ENCODE measurements around the gene PDZRN3. TPM values are rescaled to one million over a fixed set of nuclear protein-coding genes. Genes with fewer than 3 reads are reported as not detected.
"Not testable (repeated sequence)": the region's sequence is repeated elsewhere in the genome, so short reads cannot be mapped to it uniquely, and the experiment has no call there.

Gene PDZRN3
- total RNA-seq, 1 donor from 2014 or later = 50.6 TPM

GRCh38 chr3:73473898-73474416 is 150.8 kb downstream of the PDZRN3 start:
- Histone ChIP-seq H3K9me3 (ENCODE audit: control insufficient read depth in 3 of 3, low read length in 3 of 3) (no peaks in the 10 kb centered on the region), H3K27me3 (ENCODE audit: control insufficient read depth in 3 of 3, insufficient read depth in 3 of 3, low read length in 3 of 3) (no peaks in the 10 kb centered on the region), H3K36me3 (ENCODE audit: control insufficient read depth in 3 of 3, insufficient read depth in 3 of 3, low read length in 3 of 3) (no peaks in the 10 kb centered on the region), H3K4me1 (ENCODE audit: control insufficient read depth in 3 of 3, insufficient read depth in 3 of 3, low read length in 3 of 3) (peaks cover 2 to 20% (median 5%) of the 10 kb centered on the region in 3 donors), H3K9ac (ENCODE audit: low read depth in 1 of 3, low read length in 3 of 3) (no peak overlapping the region), H3K4me3 (ENCODE audit: low read length in 3 of 3) (no peak overlapping the region), H3K27ac (ENCODE audit: low read depth, low read length) (no peak overlapping the region)

- no peak overlapping the region for H3K9ac ChIP-seq (ENCODE audit: low read depth in 1 of 3, low read length in 3 of 3)
- no peaks in the 10 kb centered on the region for H3K36me3 ChIP-seq (ENCODE audit: control insufficient read depth in 3 of 3, insufficient read depth in 3 of 3, low read length in 3 of 3)
- H3K4me1 ChIP-seq (ENCODE audit: control insufficient read depth in 3 of 3, insufficient read depth in 3 of 3, low read length in 3 of 3) = peaks cover 2 to 20% (median 5%) of the 10 kb centered on the region in 3 donors
- H3K27me3 ChIP-seq (ENCODE audit: control insufficient read depth in 3 of 3, insufficient read depth in 3 of 3, low read length in 3 of 3) = no peaks in the 10 kb centered on the region
- no peak overlapping the region for H3K4me3 ChIP-seq (ENCODE audit: low read length in 3 of 3)
- no peaks in the 10 kb centered on the region for H3K9me3 ChIP-seq (ENCODE audit: control insufficient read depth in 3 of 3, low read length in 3 of 3)
- H3K27ac ChIP-seq (ENCODE audit: low read depth, low read length) = no peak overlapping the region
Measured at GRCh38 chr3:73473181-73473897, 151.4 kb downstream of the PDZRN3 start.

GRCh38 chr3:73471986-73472787 is 152.6 kb downstream of the PDZRN3 start:
- H3K4me1 ChIP-seq (ENCODE audit: control insufficient read depth in 3 of 3, insufficient read depth in 3 of 3, low read length in 3 of 3) = peaks cover 2 to 20% (median 5%) of the 10 kb centered on the region in 3 donors

GRCh38 chr3:73470860-73471259 is 153.9 kb downstream of the PDZRN3 start:
- Histone ChIP-seq H3K9ac (ENCODE audit: low read depth in 1 of 3, low read length in 3 of 3) (no peak overlapping the region), H3K27me3 (ENCODE audit: control insufficient read depth in 3 of 3, insufficient read depth in 3 of 3, low read length in 3 of 3) (no peaks in the 10 kb centered on the region), H3K27ac (ENCODE audit: low read depth, low read length) (no peak overlapping the region), H3K36me3 (ENCODE audit: control insufficient read depth in 3 of 3, insufficient read depth in 3 of 3, low read length in 3 of 3) (no peaks in the 10 kb centered on the region), H3K4me3 (ENCODE audit: low read length in 3 of 3) (no peak overlapping the region), H3K4me1 (ENCODE audit: control insufficient read depth in 3 of 3, insufficient read depth in 3 of 3, low read length in 3 of 3) (peaks cover 2 to 19% (median 3%) of the 10 kb centered on the region in 3 donors), H3K9me3 (ENCODE audit: control insufficient read depth in 3 of 3, low read length in 3 of 3) (no peaks in the 10 kb centered on the region)

More at GRCh38 chr3:73471986-73472787, 152.6 kb downstream of the PDZRN3 start:
- Histone ChIP-seq H3K27ac (ENCODE audit: low read depth, low read length) (no peak overlapping the region), H3K4me3 (ENCODE audit: low read length in 3 of 3) (no peak overlapping the region), H3K27me3 (ENCODE audit: control insufficient read depth in 3 of 3, insufficient read depth in 3 of 3, low read length in 3 of 3) (no peaks in the 10 kb centered on the region), H3K36me3 (ENCODE audit: control insufficient read depth in 3 of 3, insufficient read depth in 3 of 3, low read length in 3 of 3) (no peaks in the 10 kb centered on the region), H3K9ac (ENCODE audit: low read depth in 1 of 3, low read length in 3 of 3) (no peak overlapping the region), H3K9me3 (ENCODE audit: control insufficient read depth in 3 of 3, low read length in 3 of 3) (no peaks in the 10 kb centered on the region)

- Histone ChIP-seq H3K9ac (ENCODE audit: low read depth in 1 of 3, low read length in 3 of 3) (no peak overlapping the region), H3K4me3 (ENCODE audit: low read length in 3 of 3) (no peak overlapping the region), H3K36me3 (ENCODE audit: control insufficient read depth in 3 of 3, insufficient read depth in 3 of 3, low read length in 3 of 3) (no peaks in the 10 kb centered on the region), H3K9me3 (ENCODE audit: control insufficient read depth in 3 of 3, low read length in 3 of 3) (no peaks in the 10 kb centered on the region), H3K4me1 (ENCODE audit: control insufficient read depth in 3 of 3, insufficient read depth in 3 of 3, low read length in 3 of 3) (peaks cover 0 to 18% (median 2%) of the 10 kb centered on the region in 3 donors), H3K27me3 (ENCODE audit: control insufficient read depth in 3 of 3, insufficient read depth in 3 of 3, low read length in 3 of 3) (no peaks in the 10 kb centered on the region), H3K27ac (ENCODE audit: low read depth, low read length) (no peak overlapping the region)
Measured at GRCh38 chr3:73469331-73469730, 155.4 kb downstream of the PDZRN3 start.

- H3K4me1 ChIP-seq (ENCODE audit: control insufficient read depth in 3 of 3, insufficient read depth in 3 of 3, low read length in 3 of 3) = peaks cover 0 to 7% (median 0%) of the 10 kb centered on the region in 3 donors
- H3K9me3 ChIP-seq (ENCODE audit: control insufficient read depth in 3 of 3, low read length in 3 of 3) = no peaks in the 10 kb centered on the region
- H3K4me3 ChIP-seq (ENCODE audit: low read length in 3 of 3) = no peak overlapping the region
- no peak overlapping the region for H3K27ac ChIP-seq (ENCODE audit: low read depth, low read length)
- H3K27me3 ChIP-seq (ENCODE audit: control insufficient read depth in 3 of 3, insufficient read depth in 3 of 3, low read length in 3 of 3) = no peaks in the 10 kb centered on the region
- H3K9ac ChIP-seq (ENCODE audit: low read depth in 1 of 3, low read length in 3 of 3) = no peak overlapping the region
- no peaks in the 10 kb centered on the region for H3K36me3 ChIP-seq (ENCODE audit: control insufficient read depth in 3 of 3, insufficient read depth in 3 of 3, low read length in 3 of 3)
Measured at GRCh38 chr3:73467211-73467610, 157.5 kb downstream of the PDZRN3 start.

GRCh38 chr3:73465926-73466325 is 158.8 kb downstream of the PDZRN3 start:
- no peaks in the 10 kb centered on the region for H3K27me3 ChIP-seq (ENCODE audit: control insufficient read depth in 3 of 3, insufficient read depth in 3 of 3, low read length in 3 of 3)
- no peaks in the 10 kb centered on the region for H3K9me3 ChIP-seq (ENCODE audit: control insufficient read depth in 3 of 3, low read length in 3 of 3)
- no peak overlapping the region for H3K9ac ChIP-seq (ENCODE audit: low read depth in 1 of 3, low read length in 3 of 3)
- no peaks in the 10 kb centered on the region for H3K4me1 ChIP-seq (ENCODE audit: control insufficient read depth in 3 of 3, insufficient read depth in 3 of 3, low read length in 3 of 3)
- H3K4me3 ChIP-seq (ENCODE audit: low read length in 3 of 3) = no peak overlapping the region
- H3K27ac ChIP-seq (ENCODE audit: low read depth, low read length) = no peak overlapping the region
- no peaks in the 10 kb centered on the region for H3K36me3 ChIP-seq (ENCODE audit: control insufficient read depth in 3 of 3, insufficient read depth in 3 of 3, low read length in 3 of 3)

- H3K4me3 ChIP-seq (ENCODE audit: low read length in 3 of 3); H3K27ac ChIP-seq (ENCODE audit: low read depth, low read length); H3K27me3 ChIP-seq (ENCODE audit: control insufficient read depth in 3 of 3, insufficient read depth in 3 of 3, low read length in 3 of 3); H3K36me3 ChIP-seq (ENCODE audit: control insufficient read depth in 3 of 3, insufficient read depth in 3 of 3, low read length in 3 of 3); H3K9ac ChIP-seq (ENCODE audit: low read depth in 1 of 3, low read length in 3 of 3); H3K9me3 ChIP-seq (ENCODE audit: control insufficient read depth in 3 of 3, low read length in 3 of 3); H3K4me1 ChIP-seq (ENCODE audit: control insufficient read depth in 3 of 3, insufficient read depth in 3 of 3, low read length in 3 of 3): not testable (repeated sequence)
Measured at GRCh38 chr3:73464126-73464525, 160.6 kb downstream of the PDZRN3 start.

GRCh38 chr3:73461547-73461946 is 163.2 kb downstream of the PDZRN3 start:
- H3K4me3 ChIP-seq (ENCODE audit: low read length in 3 of 3) = no peak overlapping the region
- H3K27me3 ChIP-seq (ENCODE audit: control insufficient read depth in 3 of 3, insufficient read depth in 3 of 3, low read length in 3 of 3) = no peaks in the 10 kb centered on the region
- H3K36me3 ChIP-seq (ENCODE audit: control insufficient read depth in 3 of 3, insufficient read depth in 3 of 3, low read length in 3 of 3) = no peaks in the 10 kb centered on the region
- no peak overlapping the region for H3K9ac ChIP-seq (ENCODE audit: low read depth in 1 of 3, low read length in 3 of 3)
- no peak overlapping the region for H3K27ac ChIP-seq (ENCODE audit: low read depth, low read length)
- no peaks in the 10 kb centered on the region for H3K4me1 ChIP-seq (ENCODE audit: control insufficient read depth in 3 of 3, insufficient read depth in 3 of 3, low read length in 3 of 3)
- no peaks in the 10 kb centered on the region for H3K9me3 ChIP-seq (ENCODE audit: control insufficient read depth in 3 of 3, low read length in 3 of 3)

- Histone ChIP-seq H3K9ac (ENCODE audit: low read depth in 1 of 3, low read length in 3 of 3) (no peak overlapping the region), H3K4me1 (ENCODE audit: control insufficient read depth in 3 of 3, insufficient read depth in 3 of 3, low read length in 3 of 3) (no peaks in the 10 kb centered on the region), H3K27ac (ENCODE audit: low read depth, low read length) (no peak overlapping the region), H3K27me3 (ENCODE audit: control insufficient read depth in 3 of 3, insufficient read depth in 3 of 3, low read length in 3 of 3) (no peaks in the 10 kb centered on the region), H3K4me3 (ENCODE audit: low read length in 3 of 3) (no peak overlapping the region), H3K9me3 (ENCODE audit: control insufficient read depth in 3 of 3, low read length in 3 of 3) (no peaks in the 10 kb centered on the region), H3K36me3 (ENCODE audit: control insufficient read depth in 3 of 3, insufficient read depth in 3 of 3, low read length in 3 of 3) (no peaks in the 10 kb centered on the region)
Measured at GRCh38 chr3:73459711-73460110, 165.0 kb downstream of the PDZRN3 start.

All from skeletal muscle tissue (tissue), 4 donors.